ENCODE results near the gene PDCD2L.
"Not testable (repeated sequence)": the region's sequence is repeated elsewhere in the genome, so short reads cannot be mapped to it uniquely, and the experiment has no call there.

Gene PDCD2L, protein sequence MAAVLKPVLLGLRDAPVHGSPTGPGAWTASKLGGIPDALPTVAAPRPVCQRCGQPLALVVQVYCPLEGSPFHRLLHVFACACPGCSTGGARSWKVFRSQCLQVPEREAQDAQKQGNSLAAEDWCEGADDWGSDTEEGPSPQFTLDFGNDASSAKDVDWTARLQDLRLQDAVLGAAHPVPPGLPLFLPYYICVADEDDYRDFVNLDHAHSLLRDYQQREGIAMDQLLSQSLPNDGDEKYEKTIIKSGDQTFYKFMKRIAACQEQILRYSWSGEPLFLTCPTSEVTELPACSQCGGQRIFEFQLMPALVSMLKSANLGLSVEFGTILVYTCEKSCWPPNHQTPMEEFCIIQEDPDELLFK

DNA sequence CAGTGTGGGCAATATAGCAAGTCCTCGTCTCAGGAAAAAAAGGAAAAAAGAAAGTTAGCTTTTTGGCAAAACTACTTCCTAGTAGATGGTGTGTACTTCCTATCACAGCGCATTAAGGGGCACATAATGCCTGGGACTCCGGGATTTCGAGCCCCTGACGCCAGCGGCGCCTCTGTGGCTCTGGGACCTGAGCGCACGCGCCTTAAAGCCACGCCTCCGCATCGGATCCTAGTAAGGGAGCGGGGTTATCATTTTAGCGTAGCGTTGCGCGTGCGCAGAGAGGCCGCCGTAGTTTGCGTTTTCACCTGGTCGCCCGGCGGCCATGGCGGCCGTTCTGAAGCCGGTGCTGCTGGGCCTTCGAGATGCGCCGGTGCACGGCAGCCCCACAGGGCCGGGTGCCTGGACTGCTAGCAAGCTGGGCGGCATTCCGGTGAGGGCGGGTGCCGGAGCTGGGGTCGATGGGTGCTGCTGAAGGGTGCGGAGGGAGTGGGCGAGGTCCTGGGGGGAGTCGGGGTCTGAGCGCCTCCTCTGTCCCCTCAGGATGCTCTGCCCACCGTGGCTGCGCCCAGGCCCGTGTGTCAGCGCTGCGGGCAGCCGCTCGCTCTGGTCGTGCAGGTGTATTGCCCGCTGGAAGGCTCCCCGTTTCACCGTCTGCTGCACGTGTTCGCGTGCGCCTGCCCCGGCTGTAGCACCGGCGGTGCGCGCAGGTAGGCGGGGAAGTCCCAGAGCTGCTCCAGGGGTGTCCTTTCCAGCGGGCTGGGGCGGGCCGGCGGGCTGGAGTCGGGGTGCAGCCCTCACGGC is at the start of gene PDCD2L:
TSS of gene PDCD2L (plus strand) at position 291 of the 801 bp plus-strand sequence. CDS start at position 323, 32 bp downstream.
- peak; percentile 80 to 90 (median 86) for DNase-seq (ENCODE audit: low read depth in 3 of 3, low spot score in 1 of 3)

DNA sequence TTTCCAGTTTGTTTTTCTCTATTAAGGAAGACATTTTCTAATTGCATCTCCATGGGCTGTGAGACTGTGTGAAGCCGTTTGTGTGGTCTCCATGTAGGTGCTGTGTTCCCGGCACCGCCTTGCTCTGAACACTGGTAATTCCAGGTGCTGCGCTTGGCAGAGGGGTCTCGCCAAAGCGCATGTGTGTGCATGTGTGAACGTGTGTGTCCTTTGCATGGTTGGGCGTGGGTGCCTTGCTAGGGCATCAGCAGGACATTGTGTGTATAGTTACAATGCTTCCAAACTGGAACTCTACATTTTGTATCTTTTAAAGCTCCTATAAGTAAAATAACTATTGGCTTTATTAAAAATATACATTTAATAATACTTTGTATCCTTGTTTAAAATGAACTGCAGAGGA is 49.0 kb upstream of the PDCD2L start:
- DNase-seq (ENCODE audit: low read depth in 3 of 3, low spot score in 1 of 3): no peak

DNA sequence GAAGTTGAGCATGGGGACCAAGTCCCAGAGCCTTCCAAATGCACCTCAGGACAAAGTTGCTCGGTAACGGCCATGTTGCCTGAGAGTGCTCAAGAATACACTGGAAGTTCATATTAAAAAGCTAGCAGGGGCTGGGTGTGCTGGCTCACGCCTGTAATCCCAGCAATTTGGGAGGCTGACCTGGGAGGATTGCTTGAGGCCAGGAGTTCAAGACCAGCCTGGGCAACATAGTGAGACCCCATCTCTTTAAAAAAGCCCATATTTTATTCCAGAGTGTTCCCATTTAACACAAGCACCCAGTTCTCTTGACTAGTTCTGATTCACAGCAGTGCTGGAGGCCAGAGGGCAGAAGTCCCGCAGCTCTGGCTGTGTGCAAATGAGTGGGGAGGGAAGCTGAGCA is 47.3 kb upstream of the PDCD2L start:
- no peak for DNase-seq (ENCODE audit: low read depth in 3 of 3, low spot score in 1 of 3)

DNA sequence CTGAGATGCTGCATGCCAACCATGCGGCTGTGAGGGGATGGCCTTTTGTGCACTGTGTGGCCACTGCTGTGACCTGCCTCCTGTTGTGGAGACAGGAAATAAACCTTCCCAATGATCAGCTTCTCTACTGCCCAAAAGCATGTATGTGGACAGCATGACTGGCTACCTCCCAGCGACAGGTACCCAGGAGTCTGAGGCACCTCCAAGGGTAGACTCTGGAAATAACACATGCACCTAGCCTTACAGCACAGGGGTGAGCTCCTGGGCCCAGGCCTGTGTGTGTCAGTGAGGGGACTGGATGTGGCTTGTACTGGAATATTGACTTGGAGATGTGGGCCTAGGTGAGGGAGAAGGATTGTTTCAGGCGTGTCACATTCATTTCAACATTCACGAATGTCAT is 46.8 kb upstream of the PDCD2L start:
- DNase-seq (ENCODE audit: low read depth in 3 of 3, low spot score in 1 of 3): no peak

DNA sequence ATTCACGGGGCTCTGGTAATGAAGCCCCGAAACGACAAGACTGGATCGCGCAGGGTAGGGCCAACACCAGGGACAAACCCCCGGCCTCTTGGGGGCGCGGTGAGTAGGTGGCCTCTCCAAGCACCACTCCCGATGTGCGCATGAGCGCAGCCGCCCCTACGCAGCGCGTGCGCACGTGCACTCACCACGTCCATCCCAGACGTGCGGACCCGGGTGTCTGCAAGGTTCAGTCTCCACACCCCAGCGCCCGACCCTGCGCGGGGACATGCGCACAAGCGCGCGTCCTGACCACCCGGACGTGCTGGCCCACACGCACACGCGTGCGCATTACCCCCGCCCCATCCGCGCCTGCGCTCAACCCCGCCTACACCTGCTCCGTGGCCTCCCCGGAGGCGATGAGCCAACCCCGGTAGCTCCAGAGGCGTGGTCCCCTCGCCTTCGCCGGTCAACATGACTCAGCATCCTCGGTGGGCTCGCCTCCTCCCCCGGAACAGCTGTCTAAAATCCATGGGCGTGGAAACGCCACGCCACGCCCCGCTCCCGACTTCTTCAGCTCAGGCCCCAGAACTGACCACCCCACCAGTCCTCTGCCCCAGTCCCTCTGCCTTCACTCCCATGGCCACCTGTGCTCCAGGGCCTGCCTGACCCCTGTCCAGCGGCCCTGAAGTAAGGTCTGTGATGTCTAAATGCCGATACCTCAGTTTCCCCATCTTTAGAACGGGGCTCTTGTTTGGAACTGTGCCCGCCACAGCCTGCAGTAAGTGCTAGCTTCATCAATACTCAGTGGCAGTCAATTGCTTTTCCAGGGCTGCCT is 44.9 kb upstream of the PDCD2L start:
- DNase-seq (ENCODE audit: low read depth in 3 of 3, low spot score in 1 of 3): peak; percentile 89 to 92 (median 90)

DNA sequence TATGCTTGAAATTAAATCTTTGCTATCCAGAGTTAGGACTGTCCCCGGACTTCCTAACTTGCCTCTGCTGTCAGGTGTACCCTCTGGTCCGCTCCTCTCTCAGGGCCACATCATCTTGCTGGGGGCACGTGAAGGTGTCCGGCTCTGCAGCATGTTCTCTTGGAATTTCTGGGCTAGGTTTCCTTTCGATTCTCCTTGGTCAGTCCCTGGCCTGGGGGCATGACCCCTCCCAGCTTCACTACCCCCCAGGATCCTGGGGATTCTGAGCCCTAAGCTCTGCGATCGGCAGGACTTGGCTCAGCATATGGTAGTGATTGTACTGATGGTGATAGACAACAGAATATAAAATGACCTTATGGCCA is 44.3 kb upstream of the PDCD2L start:
- no peak for DNase-seq (ENCODE audit: low read depth in 3 of 3, low spot score in 1 of 3)

DNA sequence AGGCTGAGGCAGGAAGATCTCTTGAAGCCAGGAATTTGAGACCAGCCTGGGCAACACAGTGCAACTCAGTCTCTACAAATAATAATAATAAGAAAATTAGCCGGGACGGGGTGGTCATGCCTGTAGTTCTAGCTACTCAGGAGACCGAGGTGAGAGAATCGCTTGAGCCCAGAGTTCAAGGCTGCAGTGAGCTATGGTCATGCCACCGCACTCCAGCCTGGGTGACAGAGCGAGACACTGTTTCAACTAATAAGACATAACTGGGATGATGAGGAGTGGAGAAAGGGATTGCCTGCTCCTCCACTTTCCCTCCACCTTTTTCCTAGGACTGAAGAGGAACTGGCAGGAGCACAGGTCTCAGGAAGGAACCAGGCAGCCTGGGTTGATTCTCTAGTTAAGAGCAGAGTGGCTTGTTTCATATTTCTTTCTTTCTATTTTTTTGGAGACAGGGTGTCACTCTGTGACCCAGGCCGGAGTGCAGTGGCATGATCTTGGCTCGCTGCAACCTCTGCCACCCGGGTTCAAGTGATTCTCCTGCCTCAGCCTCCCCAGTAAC is 43.8 kb upstream of the PDCD2L start:
- DNase-seq (ENCODE audit: low read depth in 3 of 3, low spot score in 1 of 3): no peak

DNA sequence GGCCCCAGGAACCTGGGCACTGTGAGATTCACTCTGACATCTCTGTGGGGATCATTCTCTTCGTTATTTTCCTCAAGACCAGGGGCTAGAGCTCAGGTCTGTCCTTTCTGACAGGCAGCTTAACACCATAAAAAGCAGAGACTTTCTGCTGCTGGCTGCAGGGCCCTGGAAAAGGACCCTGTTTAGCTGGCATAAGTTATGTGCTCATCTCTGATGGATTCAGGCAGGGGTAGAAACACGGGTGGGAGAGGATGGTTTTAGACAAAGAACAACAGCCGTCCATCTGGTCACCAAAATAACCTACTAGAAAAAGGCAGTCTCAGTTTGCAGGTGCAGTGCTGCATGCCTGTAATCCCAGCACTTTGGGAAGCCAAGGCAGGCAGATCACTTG is 41.5 kb upstream of the PDCD2L start:
- no peak for DNase-seq (ENCODE audit: low read depth in 3 of 3, low spot score in 1 of 3)

DNA sequence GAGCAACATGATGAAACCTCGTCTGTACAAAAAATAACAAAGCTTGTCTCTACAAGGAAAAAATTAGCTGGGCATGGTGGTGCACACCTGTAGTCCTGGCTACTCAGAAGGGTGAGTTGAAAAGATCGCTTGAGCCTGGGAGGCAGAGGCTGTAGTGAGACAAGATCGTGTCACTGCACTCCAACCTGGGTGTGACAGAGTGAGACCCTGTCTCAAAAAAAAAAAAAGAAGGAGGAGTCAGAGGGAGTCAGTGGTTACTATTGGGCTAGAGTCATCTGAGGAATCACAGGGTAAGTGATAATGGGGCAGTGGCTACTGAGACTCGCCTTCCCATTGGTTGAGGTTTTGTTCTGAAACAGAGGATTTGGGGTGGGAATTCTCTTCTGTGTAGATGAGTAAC is 41.1 kb upstream of the PDCD2L start:
- no peak for DNase-seq (ENCODE audit: low read depth in 3 of 3, low spot score in 1 of 3)

DNA sequence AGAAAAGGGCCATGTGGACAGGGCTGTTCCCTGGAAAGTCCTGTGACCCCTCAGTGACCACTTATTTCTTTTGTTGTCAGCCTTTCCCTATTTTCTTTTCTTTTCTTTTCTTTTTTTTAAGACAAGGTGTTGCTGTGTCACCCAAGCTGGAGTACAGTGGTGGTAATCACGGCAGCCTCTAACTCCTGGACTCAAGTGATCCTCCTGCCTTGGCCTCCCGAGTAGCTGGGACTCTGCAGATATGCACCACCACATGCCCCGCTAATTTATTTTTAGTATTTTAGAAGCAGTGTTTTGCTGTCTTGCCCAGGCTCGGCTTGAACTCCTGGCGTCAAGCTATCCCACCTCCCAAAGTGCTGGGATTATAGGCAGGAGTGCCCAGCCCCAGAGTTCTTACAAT is 40.3 kb upstream of the PDCD2L start:
- DNase-seq (ENCODE audit: low read depth in 3 of 3, low spot score in 1 of 3): no peak

DNA sequence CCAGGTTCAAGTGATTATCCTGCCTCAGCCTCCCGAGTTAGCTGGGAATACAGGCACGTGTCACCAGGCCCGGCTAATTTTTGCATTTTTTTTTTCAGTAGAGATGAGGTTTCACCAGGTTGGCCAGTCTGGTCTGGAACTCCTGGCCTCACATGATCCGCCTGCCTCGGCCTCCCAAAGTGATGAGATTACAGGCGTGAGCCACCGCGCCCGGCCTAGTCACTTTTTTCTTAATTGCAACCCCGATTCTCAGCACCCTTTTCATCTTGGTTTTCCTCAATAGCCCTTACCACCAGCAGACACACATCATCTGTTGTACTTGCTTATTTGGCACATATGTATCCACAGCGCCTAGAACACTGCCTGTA is 39.8 kb upstream of the PDCD2L start:
- DNase-seq (ENCODE audit: low read depth in 3 of 3, low spot score in 1 of 3): no peak

DNA sequence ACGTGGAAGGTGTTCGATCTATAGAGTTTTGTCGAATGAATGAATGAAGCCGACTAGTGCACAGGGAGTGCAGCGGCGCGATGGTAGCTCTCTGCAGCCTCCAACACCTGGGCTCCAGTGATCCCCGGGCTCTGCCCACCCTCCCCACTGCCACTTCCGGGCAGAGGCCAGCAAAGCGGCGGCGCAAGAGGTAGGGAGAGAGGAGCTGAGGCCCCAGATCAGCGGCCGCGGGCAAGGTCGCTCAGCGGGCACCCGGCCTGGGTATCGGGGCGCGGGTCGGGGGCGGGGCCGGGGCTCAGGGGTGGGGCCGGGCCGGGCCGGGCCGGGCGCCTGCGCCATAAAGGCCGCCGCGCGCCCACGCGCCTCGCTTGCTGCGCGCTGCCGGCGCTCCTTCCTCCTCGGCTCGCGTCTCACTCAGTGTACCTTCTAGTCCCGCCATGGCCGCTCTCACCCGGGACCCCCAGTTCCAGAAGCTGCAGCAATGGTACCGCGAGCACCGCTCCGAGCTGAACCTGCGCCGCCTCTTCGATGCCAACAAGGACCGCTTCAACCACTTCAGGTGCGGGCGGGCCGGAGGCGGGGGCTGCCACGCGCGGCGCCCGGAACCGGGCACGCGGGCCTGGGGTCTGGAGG is 39.3 kb upstream of the PDCD2L start, which contains the start of gene GPI:
TSS of gene GPI (plus strand) at position 367 of the 633 bp plus-strand sequence. CDS start at position 438, 71 bp downstream.
- peak in 2 of 3 donors; percentile 51 to 64 for DNase-seq (ENCODE audit: low read depth in 3 of 3, low spot score in 1 of 3)

DNA sequence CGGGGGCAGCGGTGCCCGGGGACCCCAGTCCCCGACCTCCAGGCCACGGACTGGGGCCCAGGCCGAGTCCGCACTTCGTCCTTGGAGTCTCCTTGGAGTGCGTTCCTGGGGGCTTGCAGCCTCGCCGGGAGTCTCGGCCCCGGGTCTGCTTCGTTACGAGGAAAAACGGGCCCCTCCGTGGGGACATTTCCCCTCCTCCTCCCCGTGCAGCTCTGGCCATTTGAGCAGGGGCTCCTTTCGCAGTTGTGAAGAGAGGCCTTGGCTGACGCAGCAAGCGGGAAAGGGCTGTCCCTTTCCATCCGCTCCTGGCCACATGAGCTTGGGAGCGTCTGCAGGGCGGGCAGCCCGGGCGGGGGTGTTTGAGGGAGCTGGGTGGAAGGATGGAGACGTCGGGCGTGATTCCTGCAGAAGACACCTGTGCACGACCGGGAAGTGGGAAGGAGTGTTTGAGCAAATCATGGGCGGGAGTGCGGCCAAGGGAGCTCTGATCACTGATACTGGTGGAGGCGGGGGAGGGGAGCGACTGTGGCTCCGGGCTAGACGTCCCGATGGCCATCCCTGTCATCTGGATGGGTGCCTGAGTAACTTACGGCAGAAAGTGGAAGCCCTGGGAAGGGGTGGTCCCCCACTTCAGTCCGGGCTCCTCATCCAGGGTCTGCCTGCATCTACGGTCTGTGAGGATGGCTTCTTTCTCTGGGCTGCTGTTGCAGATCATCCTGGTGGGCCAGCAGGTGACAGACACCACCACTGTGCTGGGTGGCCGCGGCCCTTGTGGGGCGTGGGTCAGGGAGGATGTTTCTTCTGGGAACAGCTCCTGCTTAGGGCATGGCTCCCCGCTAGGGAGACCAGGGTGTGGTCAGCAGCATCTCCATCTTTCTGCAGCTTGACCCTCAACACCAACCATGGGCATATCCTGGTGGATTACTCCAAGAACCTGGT is 38.5 kb upstream of the PDCD2L start:
- no peak for DNase-seq (ENCODE audit: low read depth in 3 of 3, low spot score in 1 of 3)

DNA sequence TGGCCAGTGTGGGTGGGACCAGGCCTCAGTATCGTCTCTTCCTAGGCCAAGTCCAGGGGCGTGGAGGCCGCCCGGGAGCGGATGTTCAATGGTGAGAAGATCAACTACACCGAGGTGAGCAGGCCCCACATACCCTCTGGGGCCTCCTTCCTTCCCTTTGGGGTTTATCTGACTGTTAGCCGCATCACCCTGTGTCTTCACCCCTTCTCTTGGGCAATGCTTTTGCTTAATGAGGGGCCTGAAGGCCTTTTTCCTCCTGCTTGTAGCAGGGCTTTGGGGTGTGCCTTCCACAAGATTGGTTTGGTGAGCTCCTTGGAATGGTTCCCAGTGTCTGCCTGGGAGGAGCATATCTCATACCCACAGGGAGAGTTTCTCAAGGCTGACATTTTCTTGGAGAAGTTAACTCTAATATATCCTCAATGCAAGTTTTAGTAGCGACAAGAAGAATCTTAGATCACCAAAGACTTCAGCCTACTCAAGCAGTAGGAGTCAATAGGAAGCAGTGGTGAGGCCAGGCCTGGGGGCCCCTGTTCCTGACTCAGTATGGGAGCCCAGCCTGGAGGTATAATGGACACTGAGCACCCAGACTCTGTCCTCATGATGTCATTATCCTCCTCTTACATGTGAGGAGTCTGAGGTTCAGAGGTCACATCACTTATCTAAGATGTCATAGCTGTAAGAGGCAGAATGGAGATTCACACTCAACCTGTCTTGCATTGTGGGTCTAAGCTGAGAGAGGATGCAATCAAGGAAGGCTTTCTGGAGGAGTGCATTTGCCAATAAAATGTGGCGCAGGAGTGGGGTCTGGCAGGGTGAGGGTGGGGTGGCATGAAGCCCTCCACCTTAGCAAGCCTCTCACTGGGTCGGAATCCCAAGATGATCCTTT is 37.2 kb upstream of the PDCD2L start:
- no peak for DNase-seq (ENCODE audit: low read depth in 3 of 3, low spot score in 1 of 3)

DNA sequence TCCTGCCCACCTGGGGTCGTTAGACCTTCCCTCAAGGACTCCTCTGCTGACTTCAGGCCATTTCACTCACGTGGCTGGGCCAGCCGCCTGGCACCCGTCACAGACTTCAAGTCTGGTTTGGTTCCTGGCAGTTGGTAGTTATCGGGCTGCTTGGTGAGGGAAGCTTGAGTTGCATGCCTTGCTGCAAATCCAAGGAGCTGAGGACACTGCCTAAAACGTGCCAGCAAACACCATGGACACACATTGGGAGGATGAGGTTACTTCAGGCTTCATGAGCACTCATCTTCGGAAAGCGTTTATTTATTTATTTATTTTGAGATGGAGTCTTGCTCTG is 36.6 kb upstream of the PDCD2L start:
- no peak for DNase-seq (ENCODE audit: low read depth in 3 of 3, low spot score in 1 of 3)

DNA sequence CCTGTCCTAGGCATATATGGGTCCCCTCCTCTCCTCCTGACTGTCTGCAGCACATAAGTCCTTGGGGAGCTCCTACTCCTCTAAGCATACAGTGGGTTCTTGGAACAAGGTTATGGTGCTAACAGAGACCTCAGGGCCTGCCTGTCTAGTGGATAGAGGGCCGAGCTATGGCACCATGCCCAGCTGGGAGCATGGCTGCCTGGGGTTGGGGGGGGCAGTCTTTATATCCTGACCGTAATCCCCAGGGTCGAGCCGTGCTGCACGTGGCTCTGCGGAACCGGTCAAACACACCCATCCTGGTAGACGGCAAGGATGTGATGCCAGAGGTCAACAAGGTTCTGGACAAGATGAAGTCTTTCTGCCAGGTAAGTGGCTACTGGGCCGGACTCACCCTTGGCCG is 35.9 kb upstream of the PDCD2L start:
- no peak for DNase-seq (ENCODE audit: low read depth in 3 of 3, low spot score in 1 of 3)

DNA sequence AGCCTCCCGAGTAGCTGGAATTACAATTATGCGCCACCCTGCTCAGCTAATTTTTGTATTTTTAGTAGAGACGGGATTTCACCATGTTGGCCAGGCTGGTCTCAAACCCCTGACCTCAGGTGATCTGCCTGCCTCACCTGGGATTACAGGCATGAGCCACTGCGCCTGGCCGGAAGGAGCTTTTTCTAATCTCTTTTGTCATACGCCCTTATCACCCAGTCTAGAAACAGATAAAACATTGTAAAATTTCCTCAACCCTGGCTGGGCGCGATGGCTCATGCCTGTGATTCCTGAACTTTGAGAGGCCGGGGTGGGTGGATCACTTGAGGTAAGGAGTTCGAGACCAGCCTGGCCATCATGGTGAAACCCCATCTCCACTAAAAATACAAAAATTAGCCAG is 35.0 kb upstream of the PDCD2L start:
- not testable (repeated sequence) for DNase-seq (ENCODE audit: low read depth in 3 of 3, low spot score in 1 of 3)

DNA sequence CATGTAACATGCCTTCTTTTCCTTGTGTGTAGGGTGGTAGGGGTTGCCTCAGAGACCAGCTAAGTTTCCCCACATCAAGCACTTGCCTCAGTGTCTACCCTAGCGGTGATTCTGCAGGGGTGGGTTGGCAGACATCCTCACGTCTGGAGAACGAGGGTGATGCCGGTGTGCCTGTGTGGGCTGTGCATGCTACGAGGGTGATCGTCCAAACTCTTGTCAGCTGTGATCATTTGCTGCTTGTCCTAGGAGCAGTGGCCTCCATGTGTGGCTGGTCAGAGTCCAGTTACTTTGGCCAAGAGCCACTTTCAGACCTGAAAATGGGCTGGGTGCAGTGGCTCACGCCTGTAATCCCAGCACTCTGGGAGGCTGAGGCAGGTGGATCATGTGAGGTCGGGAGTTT is 34.1 kb upstream of the PDCD2L start:
- DNase-seq (ENCODE audit: low read depth in 3 of 3, low spot score in 1 of 3): no peak

DNA sequence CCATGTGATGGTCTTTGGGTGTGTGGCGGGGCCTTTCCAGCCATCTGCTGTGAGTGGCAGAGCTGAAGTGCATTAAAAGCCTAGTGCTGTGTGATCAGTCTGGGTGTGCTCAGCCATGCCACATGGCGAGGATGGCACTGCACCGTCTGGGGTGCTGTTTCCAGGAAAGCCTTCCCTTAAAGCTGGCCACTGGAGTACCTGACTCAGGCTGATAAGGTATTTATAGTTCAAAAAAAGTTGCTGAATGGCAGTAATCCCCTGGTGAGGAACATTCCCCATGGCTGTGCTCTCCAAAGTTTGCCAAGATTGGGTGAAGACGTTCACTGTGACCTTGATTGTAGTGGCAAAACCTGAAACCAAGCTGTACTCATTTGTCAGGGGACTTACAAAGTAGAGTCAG is 33.2 kb upstream of the PDCD2L start:
- DNase-seq (ENCODE audit: low read depth in 3 of 3, low spot score in 1 of 3): no peak

Measured in stimulated activated CD4-positive, alpha-beta T cell treated with anti-CD3 and anti-CD28 coated beads, TNF-alpha, amount 100 ng/mL, for 1 hour (primary cell).